ENCODE results near the gene CYP2C18.
"Not testable (repeated sequence)": the region's sequence is repeated elsewhere in the genome, so short reads cannot be mapped to it uniquely, and the experiment has no call there.

CYP2C18 gene

GRCh38 chr10:94682636-94683035, 893 bp upstream of the CYP2C18 start:
- H3K4me1 Mint-ChIP-seq, H3K9me3 Mint-ChIP-seq, H3K36me3 Mint-ChIP-seq, H3K4me3 Mint-ChIP-seq, H3K27me3 Mint-ChIP-seq, H3K27ac Mint-ChIP-seq, CTCF ChIA-PET, DNase-seq: not testable (repeated sequence)

DNA sequence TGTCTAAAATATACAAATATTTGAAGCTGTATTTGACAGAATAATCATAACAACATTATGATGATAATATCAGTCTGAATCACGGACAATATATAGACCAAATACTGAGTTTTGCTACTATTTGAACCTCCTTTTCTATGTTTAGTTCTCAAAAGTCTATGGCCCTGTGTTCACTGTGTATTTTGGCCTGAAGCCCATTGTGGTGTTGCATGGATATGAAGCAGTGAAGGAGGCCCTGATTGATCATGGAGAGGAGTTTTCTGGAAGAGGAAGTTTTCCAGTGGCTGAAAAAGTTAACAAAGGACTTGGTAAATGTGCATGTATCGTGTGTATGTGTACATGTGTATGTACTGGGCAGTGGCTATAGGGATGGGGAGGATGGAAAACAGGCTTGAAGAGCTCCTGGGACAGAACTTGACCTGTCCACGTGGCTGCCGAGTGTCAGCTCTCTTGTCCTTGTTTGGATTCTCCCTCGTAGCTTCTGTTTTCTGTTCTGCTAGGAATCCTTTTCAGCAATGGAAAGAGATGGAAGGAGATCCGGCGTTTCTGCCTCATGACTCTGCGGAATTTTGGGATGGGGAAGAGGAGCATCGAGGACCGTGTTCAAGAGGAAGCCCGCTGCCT, 4.2 kb downstream of the CYP2C18 start:
- Mint-ChIP-seq H3K9me3 (no peaks in the 10 kb centered on the region), H3K36me3 (no peaks in the 10 kb centered on the region), H3K4me3 (no peak overlapping the region), H3K27ac (no peak overlapping the region), H3K27me3 (no peaks in the 10 kb centered on the region), H3K4me1 (no peaks in the 10 kb centered on the region)
- CTCF ChIA-PET = no interaction called here
- no peak for DNase-seq

GRCh38 chr10:94706089-94706488, 22.6 kb downstream of the CYP2C18 start:
- Mint-ChIP-seq H3K27me3 (no peaks in the 10 kb centered on the region), H3K36me3 (no peaks in the 10 kb centered on the region), H3K9me3 (peaks cover 7% of the 10 kb centered on the region), H3K27ac (no peak overlapping the region), H3K4me1 (no peaks in the 10 kb centered on the region), H3K4me3 (no peak overlapping the region)
- CTCF ChIA-PET = no interaction called here
- no peak for DNase-seq

GRCh38 chr10:94710578-94710977, 27.0 kb downstream of the CYP2C18 start:
- CTCF ChIA-PET = no interaction called here
- H3K4me3 Mint-ChIP-seq = no peak overlapping the region
- no peaks in the 10 kb centered on the region for H3K4me1 Mint-ChIP-seq
- H3K9me3 Mint-ChIP-seq = peaks cover 3% of the 10 kb centered on the region
- no peaks in the 10 kb centered on the region for H3K36me3 Mint-ChIP-seq
- no peak overlapping the region for H3K27ac Mint-ChIP-seq
- DNase-seq = no peak
- no peaks in the 10 kb centered on the region for H3K27me3 Mint-ChIP-seq

- Mint-ChIP-seq H3K27ac (no peak overlapping the region), H3K4me1 (no peaks in the 10 kb centered on the region), H3K27me3 (no peaks in the 10 kb centered on the region), H3K4me3 (no peak overlapping the region), H3K9me3 (no peaks in the 10 kb centered on the region), H3K36me3 (no peaks in the 10 kb centered on the region)
- CTCF ChIA-PET = no interaction called here
- no peak for DNase-seq
Observed at GRCh38 chr10:94725871-94726270, 42.3 kb downstream of the CYP2C18 start.

DNA sequence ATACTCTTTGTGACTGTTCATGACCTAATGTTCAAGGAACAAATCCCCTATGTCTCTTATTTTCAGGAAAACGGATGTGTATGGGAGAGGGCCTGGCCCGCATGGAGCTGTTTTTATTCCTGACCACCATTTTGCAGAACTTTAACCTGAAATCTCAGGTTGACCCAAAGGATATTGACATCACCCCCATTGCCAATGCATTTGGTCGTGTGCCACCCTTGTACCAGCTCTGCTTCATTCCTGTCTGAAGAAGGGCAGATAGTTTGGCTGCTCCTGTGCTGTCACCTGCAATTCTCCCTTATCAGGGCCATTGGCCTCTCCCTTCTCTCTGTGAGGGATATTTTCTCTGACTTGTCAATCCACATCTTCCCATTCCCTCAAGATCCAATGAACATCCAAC, 51.7 kb downstream of the CYP2C18 start:
- Mint-ChIP-seq H3K27ac (no peak overlapping the region), H3K27me3 (no peaks in the 10 kb centered on the region), H3K4me3 (no peak overlapping the region), H3K9me3 (no peaks in the 10 kb centered on the region), H3K4me1 (no peaks in the 10 kb centered on the region), H3K36me3 (no peaks in the 10 kb centered on the region)
- DNase-seq = no peak
- CTCF ChIA-PET = no interaction called here

DNA sequence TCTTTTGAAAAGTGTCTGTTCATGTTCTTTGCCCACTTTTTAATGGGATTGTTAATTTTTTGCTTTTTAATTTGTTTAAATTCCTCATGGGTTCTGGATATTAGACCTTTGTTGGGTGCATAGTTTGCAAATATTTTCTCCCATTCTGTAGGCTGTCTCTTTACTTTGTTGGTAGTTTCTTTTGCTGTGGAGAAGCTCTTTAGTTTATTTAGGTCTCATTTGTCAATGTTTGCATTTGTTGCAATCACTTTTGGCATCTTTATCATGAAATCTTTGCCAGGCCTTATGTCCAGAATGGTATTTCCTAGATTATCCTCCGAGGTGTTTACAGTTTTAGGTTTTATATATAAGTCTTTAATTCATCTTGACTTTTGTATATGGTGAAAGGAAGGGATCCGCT, 55.1 kb downstream of the CYP2C18 start:
- Mint-ChIP-seq H3K4me3 (no peak overlapping the region), H3K4me1 (no peaks in the 10 kb centered on the region), H3K36me3 (no peaks in the 10 kb centered on the region), H3K27me3 (no peaks in the 10 kb centered on the region), H3K9me3 (peaks cover 4% of the 10 kb centered on the region), H3K27ac (no peak overlapping the region)
- CTCF ChIA-PET = no interaction called here
- no peak for DNase-seq

GRCh38 chr10:94747137-94747536, 63.6 kb downstream of the CYP2C18 start:
- no peaks in the 10 kb centered on the region for H3K4me1 Mint-ChIP-seq
- CTCF ChIA-PET = no interaction called here
- DNase-seq = no peak
- H3K27me3 Mint-ChIP-seq = no peaks in the 10 kb centered on the region
- no peak overlapping the region for H3K4me3 Mint-ChIP-seq
- H3K36me3 Mint-ChIP-seq = no peaks in the 10 kb centered on the region
- no peak overlapping the region for H3K27ac Mint-ChIP-seq
- peaks cover 7% of the 10 kb centered on the region for H3K9me3 Mint-ChIP-seq

- Mint-ChIP-seq H3K9me3 (peaks cover 6% of the 10 kb centered on the region), H3K4me1 (no peaks in the 10 kb centered on the region), H3K27ac (no peak overlapping the region), H3K4me3 (no peak overlapping the region), H3K27me3 (no peaks in the 10 kb centered on the region), H3K36me3 (no peaks in the 10 kb centered on the region)
- DNase-seq = no peak
- CTCF ChIA-PET = no interaction called here
Observed at GRCh38 chr10:94747838-94748237, 64.3 kb downstream of the CYP2C18 start.

- no peak for DNase-seq
- Mint-ChIP-seq H3K9me3 (peaks cover 2% of the 10 kb centered on the region), H3K4me1 (no peaks in the 10 kb centered on the region), H3K27me3 (no peaks in the 10 kb centered on the region), H3K4me3 (no peak overlapping the region), H3K27ac (no peak overlapping the region), H3K36me3 (no peaks in the 10 kb centered on the region)
- CTCF ChIA-PET = no interaction called here
Observed at GRCh38 chr10:94757916-94758315, 74.4 kb downstream of the CYP2C18 start.

- no peaks in the 10 kb centered on the region for H3K27me3 Mint-ChIP-seq
- no peak overlapping the region for H3K4me3 Mint-ChIP-seq
- H3K4me1 Mint-ChIP-seq = no peaks in the 10 kb centered on the region
Observed at GRCh38 chr10:94760586-94761178, 77.2 kb downstream of the CYP2C18 start.

DNA sequence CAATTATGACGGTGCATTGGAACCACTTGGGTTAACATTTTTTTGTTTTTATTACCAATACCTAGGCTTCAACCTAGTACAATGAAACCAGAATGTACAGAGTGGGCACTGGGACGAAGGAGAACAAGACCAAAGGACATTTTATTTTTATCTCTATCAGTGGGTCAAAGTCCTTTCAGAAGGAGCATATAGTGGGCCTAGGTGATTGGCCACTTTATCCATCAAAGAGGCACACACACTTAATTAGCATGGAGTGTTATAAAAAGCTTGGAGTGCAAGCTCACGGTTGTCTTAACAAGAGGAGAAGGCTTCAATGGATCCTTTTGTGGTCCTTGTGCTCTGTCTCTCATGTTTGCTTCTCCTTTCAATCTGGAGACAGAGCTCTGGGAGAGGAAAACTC, 78.9 kb downstream of the CYP2C18 start, which contains the start of gene CYP2C19:
Gene CYP2C19 (plus strand): TSS at position 289 of the 400 bp plus-strand sequence. CDS start 25 bp downstream, at position 314.
- CTCF ChIA-PET = no interaction called here
- H3K36me3 Mint-ChIP-seq = no peaks in the 10 kb centered on the region
- no peak within 1 kb of the TSS for H3K27ac Mint-ChIP-seq
- no peaks in the 10 kb centered on the region for H3K4me1 Mint-ChIP-seq
- H3K4me3 Mint-ChIP-seq = no peak within 1 kb of the TSS
- no peaks in the 10 kb centered on the region for H3K27me3 Mint-ChIP-seq
- DNase-seq = no peak
- H3K9me3 Mint-ChIP-seq = peaks cover 2% of the 10 kb centered on the region

More at GRCh38 chr10:94760586-94761178, 77.2 kb downstream of the CYP2C18 start:
- H3K27ac Mint-ChIP-seq = no peak overlapping the region
- H3K9me3 Mint-ChIP-seq = peaks cover 4% of the 10 kb centered on the region
- DNase-seq = no peak
- CTCF ChIA-PET = no interaction called here
- no peaks in the 10 kb centered on the region for H3K36me3 Mint-ChIP-seq

DNA sequence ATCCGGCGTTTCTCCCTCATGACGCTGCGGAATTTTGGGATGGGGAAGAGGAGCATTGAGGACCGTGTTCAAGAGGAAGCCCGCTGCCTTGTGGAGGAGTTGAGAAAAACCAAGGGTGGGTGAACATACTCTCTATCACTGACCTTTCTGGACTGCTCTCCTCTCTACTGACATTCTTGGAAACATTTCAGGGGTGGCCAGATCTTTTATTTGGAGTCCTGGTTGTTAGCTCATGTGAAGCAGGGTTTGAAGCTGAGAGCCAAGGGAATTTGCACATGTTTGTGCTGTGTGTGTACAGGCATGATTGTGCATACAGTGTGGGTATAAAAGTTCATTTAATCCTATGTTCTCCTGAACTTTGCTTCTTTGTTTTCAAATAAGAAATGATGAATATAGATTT, 91.9 kb downstream of the CYP2C18 start:
- H3K27me3 Mint-ChIP-seq, H3K4me3 Mint-ChIP-seq, H3K4me1 Mint-ChIP-seq, H3K27ac Mint-ChIP-seq, CTCF ChIA-PET, H3K36me3 Mint-ChIP-seq, DNase-seq, H3K9me3 Mint-ChIP-seq: not testable (repeated sequence)

DNA sequence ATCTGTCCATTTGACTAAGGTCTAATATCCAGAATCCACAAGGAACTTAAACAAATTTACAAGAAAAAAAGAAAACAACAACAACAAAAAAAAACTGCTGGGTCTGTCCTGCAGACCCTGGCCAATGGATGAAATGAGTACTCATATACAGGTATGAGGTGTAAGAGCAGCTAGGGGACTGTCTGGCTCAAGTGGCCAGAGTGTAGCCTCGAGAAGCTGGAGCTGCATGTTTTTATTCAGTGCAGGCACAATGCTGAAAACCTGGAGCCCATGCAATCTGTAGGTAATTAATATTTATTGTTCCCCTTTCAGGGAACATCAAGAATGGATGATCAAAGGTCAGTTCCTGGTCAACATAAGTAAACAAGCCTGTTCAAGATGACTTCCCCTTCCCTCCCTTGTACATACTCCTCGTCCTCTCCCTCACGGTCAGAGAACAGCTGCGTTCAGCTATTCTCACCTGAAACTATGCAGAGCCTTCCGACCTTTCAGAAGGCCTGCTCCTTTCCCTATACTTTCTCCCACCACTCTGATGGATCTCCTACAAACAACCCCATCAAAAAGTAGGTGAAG, 94.4 kb downstream of the CYP2C18 start:
- H3K4me3 Mint-ChIP-seq = no peak overlapping the region
- CTCF ChIA-PET = no interaction called here

DNA sequence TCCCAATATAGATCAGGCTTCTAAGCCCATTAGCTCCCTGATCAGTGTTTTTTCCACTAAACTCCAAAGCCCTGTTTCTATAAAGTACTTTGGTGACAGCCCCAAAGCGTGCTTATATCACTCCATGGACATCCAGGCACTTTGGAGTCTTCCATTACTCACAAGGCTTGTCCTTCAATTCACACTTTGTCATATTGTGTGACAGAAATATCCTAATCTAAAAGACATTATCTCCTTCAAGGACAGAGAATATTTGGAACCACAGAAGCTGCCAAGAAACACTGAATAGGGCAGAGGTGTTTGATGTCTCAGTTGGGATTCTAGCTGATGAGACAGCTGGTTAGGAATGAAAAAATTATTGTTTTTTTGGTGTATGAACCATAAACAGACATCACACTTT, 97.3 kb downstream of the CYP2C18 start:
- CTCF ChIA-PET = no interaction called here
- no peak overlapping the region for H3K4me3 Mint-ChIP-seq
- H3K27me3 Mint-ChIP-seq = no peaks in the 10 kb centered on the region
- DNase-seq = no peak
- H3K9me3 Mint-ChIP-seq = no peaks in the 10 kb centered on the region
- H3K4me1 Mint-ChIP-seq = no peaks in the 10 kb centered on the region
- H3K36me3 Mint-ChIP-seq = no peaks in the 10 kb centered on the region
- no peak overlapping the region for H3K27ac Mint-ChIP-seq

More for the DNA sequence above, 94.4 kb downstream of the CYP2C18 start:
- Mint-ChIP-seq H3K4me1 (no peaks in the 10 kb centered on the region), H3K9me3 (peaks cover 2% of the 10 kb centered on the region), H3K27me3 (no peaks in the 10 kb centered on the region), H3K27ac (no peak overlapping the region), H3K36me3 (no peaks in the 10 kb centered on the region)
- DNase-seq = no peak

Measured in activated naive CD4-positive, alpha-beta T cell treated with anti-CD3 and anti-CD28 coated beads, Interleukin-2, amount 10 ng/mL, durations not matched to agents 7 days and 5 days (primary cell).